ENCODE data around the gene PARM1.

PARM1 gene

DNA sequence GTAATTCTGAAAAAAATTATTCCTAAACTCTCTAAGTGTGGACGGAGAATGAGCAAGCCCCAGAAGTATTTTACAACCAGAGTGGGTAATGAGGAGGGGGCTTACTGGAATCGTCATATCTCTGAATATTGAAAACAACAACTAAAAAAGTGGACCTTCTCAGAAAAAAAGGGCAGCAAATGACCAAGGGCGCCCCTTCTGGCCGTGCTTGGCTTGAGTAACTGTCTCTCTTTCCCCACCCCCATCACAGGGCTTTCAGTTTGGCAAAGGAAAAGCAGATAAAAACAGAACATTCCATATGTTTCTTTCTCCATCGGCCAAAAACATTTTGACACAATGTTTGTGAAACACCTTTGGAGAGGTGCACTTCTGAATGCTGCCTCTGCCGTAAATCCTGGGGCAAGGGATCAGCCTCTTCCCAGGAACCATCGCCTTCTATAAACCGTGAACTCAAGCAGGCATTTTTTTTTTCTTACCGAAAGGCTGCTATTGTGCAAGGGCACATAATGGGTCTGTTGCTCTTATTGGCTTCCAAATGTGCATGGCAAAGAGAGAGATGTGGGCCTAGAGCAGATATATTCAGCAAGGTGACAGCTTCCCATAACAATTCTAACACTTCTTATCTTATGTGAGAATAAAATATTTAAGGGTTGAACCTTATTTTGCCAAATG, 115.4 kb downstream of the PARM1 start:
- Mint-ChIP-seq H3K4me3 (no peak overlapping the region), H3K36me3 (no peaks in the 10 kb centered on the region), H3K9me3 (ENCODE audit: low read depth) (no peaks in the 10 kb centered on the region), H3K27ac (no peak overlapping the region), H3K27me3 (peaks cover 5% of the 10 kb centered on the region), H3K4me1 (ENCODE audit: low read depth) (no peaks in the 10 kb centered on the region)

DNA sequence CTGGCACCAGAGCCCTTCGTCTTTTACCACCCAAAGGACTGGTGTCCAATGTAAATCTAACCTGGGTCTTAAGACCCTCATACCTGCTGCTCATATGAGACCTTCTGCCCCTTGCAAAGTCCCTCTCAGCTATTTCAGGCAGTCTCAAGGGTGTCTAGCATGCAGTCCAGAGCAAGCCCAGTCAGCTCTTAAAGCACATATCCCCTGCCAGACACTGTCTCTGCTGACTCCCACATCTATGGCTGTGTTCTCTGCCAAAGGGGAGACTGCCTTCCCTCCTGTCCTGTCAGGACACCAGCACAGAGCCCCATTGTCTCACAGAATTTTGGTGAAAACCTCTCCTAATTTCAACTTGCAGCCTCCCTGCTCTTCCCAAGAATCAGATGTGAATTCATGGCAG, 118.5 kb downstream of the PARM1 start:
- H3K36me3 Mint-ChIP-seq, result no peaks in the 10 kb centered on the region
- no peaks in the 10 kb centered on the region for H3K9me3 Mint-ChIP-seq (ENCODE audit: low read depth)
- H3K27me3 Mint-ChIP-seq, result peaks cover 5% of the 10 kb centered on the region
- H3K4me3 Mint-ChIP-seq, result no peak overlapping the region
- no peak overlapping the region for H3K27ac Mint-ChIP-seq
- H3K4me1 Mint-ChIP-seq (ENCODE audit: low read depth), result no peaks in the 10 kb centered on the region

DNA sequence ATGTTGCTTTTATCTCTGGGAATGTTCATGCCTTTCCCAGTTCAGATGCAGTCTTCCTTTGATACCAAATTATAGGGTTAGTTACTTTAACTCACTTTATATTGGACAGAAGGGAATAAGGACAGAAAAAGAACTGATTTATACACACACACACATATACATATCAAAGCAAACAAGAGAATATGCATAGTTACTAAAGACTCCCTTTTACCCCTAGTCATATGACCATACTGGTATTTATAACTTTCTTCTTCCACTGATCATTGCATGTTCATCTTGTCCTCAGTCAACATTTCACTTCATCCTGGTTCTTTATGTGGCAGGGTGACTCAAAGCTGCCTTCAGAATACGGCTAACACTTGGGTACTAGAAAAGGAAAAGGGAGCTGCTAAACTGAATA, 120.4 kb downstream of the PARM1 start:
- H3K4me1 Mint-ChIP-seq (ENCODE audit: low read depth), result no peaks in the 10 kb centered on the region
- H3K27ac Mint-ChIP-seq, result no peak overlapping the region
- H3K4me3 Mint-ChIP-seq, result no peak overlapping the region
- no peaks in the 10 kb centered on the region for H3K9me3 Mint-ChIP-seq (ENCODE audit: low read depth)
- H3K27me3 Mint-ChIP-seq, result peaks cover 5% of the 10 kb centered on the region
- no peaks in the 10 kb centered on the region for H3K36me3 Mint-ChIP-seq

DNA sequence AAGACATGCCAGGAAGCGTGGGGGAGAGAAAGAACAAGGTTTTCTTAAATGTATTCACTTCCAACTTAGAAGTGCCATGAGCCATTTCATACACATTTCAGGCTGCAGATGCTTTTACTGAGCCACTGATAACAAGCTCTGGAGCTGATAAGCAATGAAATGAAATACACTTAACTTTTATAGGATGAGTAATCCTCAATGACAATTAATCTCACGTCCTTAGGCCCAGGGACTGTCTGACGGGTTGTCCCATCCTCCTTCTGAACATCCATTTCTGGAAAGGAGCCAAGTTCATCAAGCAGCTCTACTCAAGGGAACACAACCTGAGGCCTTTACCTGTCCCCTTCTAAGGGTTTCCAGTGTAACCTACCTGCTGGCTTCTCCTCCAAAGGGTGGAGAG, 121.2 kb downstream of the PARM1 start:
- no peak overlapping the region for H3K27ac Mint-ChIP-seq
- H3K27me3 Mint-ChIP-seq, result peaks cover 5% of the 10 kb centered on the region
- H3K9me3 Mint-ChIP-seq (ENCODE audit: low read depth), result no peaks in the 10 kb centered on the region
- no peaks in the 10 kb centered on the region for H3K36me3 Mint-ChIP-seq
- no peak overlapping the region for H3K4me3 Mint-ChIP-seq
- H3K4me1 Mint-ChIP-seq (ENCODE audit: low read depth), result no peaks in the 10 kb centered on the region

DNA sequence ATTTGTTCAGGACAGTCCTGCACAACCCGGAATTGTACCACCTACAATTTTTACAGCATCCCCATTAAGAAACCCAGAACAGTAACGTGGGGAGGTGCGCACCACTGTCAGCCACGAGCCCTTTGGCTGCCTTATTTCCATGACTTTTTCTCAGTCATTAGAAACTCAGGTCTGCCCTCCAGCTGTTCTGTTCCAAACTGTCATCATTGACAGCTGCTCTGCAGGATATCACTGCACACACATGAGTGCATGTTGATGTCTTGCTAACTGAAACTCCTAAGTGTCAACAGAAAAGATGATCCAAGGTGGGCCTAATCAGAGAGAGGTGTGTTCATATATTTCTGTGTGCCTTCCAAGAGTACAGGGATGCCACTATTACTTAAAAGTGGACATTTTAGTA, 123.4 kb downstream of the PARM1 start:
- H3K36me3 Mint-ChIP-seq, result no peaks in the 10 kb centered on the region
- no peak overlapping the region for H3K27ac Mint-ChIP-seq
- H3K4me3 Mint-ChIP-seq, result no peak overlapping the region
- H3K27me3 Mint-ChIP-seq, result peaks cover 5% of the 10 kb centered on the region
- no peaks in the 10 kb centered on the region for H3K4me1 Mint-ChIP-seq (ENCODE audit: low read depth)
- H3K9me3 Mint-ChIP-seq (ENCODE audit: low read depth), result no peaks in the 10 kb centered on the region

DNA sequence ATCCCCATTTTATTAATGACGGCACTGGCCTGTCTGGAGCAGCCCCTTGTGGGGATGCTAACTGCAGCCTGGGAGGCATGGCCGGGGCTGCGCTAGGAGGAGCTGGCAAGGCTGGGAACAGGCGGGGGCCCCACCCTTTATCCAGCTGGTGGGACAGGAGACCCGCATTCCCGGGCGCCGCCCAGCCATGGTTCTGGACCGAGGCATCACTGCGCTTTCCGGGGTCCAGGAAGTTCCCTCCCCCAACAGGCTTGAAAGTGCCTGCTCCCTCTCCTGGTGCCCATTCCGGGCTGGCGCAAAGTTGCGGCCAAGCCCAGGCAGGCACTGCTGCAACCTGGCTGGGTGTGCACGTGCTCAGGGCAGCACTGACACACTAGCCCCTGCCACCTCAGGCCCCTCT, 124.5 kb downstream of the PARM1 start:
- Mint-ChIP-seq H3K36me3 (no peaks in the 10 kb centered on the region), H3K9me3 (ENCODE audit: low read depth) (no peaks in the 10 kb centered on the region), H3K27me3 (no peaks in the 10 kb centered on the region), H3K27ac (no peak overlapping the region), H3K4me1 (ENCODE audit: low read depth) (no peaks in the 10 kb centered on the region), H3K4me3 (no peak overlapping the region)

DNA sequence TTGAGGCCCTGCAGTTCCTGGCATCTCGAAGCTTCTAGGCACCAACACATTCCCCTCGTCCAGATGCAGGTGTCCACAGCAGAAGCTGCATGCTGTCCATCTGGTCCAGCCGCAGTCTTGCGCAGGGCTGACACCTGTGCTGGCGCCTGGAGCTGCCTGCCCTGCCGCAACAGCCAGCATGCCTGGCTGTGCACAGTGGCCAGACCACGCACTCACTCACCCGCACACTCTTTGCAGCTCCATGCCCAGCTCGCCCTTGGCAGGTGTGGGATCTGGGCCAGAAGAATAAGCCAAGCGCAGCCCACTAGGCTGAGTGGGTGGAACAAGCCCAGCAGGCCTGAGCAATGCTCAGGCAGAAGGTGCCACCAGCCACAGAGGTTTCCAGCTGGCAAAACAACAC, 125.6 kb downstream of the PARM1 start:
- no peaks in the 10 kb centered on the region for H3K4me1 Mint-ChIP-seq (ENCODE audit: low read depth)
- H3K27me3 Mint-ChIP-seq, result peaks cover 1% of the 10 kb centered on the region
- no peaks in the 10 kb centered on the region for H3K36me3 Mint-ChIP-seq
- H3K4me3 Mint-ChIP-seq, result no peak overlapping the region
- H3K27ac Mint-ChIP-seq, result no peak overlapping the region
- no peaks in the 10 kb centered on the region for H3K9me3 Mint-ChIP-seq (ENCODE audit: low read depth)

DNA sequence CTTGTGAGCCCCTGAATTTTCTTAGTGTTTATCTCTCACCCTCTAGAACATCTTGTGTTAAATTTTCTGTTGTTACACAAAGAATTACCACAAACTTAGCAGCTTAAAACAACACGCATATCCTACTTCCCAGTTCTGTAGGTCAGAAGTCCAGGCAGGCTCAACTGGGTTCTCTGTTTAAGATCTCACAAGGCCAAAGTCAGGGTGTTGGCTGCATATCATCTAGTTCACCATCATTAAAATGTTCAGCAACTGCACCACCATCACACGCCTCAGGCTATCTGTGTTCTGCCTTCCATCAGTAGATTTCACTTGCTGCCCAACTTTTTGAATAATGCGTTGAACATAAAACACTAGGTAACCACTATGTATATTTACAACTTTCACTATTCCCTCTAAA, 130.5 kb downstream of the PARM1 start:
- Mint-ChIP-seq H3K4me3 (no peak overlapping the region), H3K27ac (no peak overlapping the region), H3K36me3 (no peaks in the 10 kb centered on the region), H3K27me3 (peaks cover 1% of the 10 kb centered on the region), H3K9me3 (ENCODE audit: low read depth) (no peaks in the 10 kb centered on the region), H3K4me1 (ENCODE audit: low read depth) (no peaks in the 10 kb centered on the region)

DNA sequence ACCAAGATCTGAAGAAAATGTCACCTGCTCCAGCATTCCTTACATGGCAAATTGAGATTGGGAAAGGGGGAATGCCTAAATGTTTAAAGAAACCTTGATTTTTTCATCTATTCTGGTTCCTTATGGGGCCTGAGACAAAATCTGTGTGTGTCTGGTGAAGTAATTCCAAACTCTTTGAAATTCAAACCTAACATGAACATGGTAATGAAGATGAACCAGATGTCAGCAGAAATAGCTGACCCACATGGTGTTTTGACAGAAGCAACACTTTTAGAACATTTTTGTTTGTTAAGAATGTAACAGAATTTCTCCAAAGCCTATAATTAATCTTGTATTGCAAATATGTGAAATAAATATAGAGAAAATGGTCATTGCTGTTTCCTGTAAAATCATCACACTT, 133.0 kb downstream of the PARM1 start:
- H3K4me1 Mint-ChIP-seq (ENCODE audit: low read depth), result no peaks in the 10 kb centered on the region
- peaks cover 1% of the 10 kb centered on the region for H3K27me3 Mint-ChIP-seq
- H3K36me3 Mint-ChIP-seq, result no peaks in the 10 kb centered on the region
- H3K4me3 Mint-ChIP-seq, result no peak overlapping the region
- H3K27ac Mint-ChIP-seq, result no peak overlapping the region
- H3K9me3 Mint-ChIP-seq (ENCODE audit: low read depth), result no peaks in the 10 kb centered on the region

DNA sequence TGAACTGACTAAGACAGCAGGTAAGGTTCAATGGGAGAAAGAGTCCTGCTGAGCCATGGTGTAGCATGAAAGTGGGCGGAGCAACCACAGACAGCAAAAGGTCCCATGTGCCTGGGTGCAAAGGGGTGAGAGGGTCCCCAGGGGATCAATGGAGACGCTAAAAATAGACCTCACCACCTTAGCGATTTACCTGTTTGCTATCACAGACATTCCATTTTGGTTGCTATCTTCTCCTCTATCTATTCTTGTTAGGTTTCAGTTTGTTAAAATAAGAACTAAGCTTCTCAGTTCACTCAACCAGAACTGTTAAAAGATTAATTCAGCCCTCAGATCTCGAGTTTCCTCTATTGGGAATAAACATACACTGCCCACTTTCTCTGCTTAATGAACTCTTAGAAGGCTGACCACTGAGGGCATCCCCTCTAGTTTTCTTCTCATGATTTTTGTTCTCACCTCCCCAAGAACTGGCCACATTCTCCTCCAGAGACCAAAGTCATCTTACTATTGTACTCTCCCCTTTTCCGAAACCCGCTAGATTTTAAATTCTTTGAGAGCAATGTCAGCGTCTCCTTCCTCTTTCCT, 136.7 kb downstream of the PARM1 start:
- Mint-ChIP-seq H3K36me3 (no peaks in the 10 kb centered on the region), H3K9me3 (ENCODE audit: low read depth) (no peaks in the 10 kb centered on the region), H3K27ac (no peak overlapping the region), H3K4me1 (ENCODE audit: low read depth) (no peaks in the 10 kb centered on the region), H3K4me3 (no peak overlapping the region), H3K27me3 (no peaks in the 10 kb centered on the region)

DNA sequence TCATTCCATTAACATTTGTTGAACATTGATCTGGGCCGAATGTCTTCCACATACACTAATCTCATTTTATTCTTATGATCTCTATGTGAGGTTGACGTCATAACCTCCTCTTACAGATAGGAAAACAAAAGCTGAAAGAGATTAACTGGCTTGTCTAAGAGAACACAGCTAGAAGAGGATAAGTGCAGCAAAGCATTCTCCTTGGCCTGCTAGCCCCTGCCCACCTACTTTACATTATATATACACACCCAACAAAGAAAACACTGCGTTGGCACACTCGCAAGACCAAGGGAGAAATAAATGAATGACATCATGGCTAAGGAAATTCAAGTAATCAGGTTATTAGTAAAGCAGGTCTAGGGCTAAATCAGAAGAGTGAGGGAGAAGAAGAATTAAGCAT, 138.4 kb downstream of the PARM1 start:
- H3K36me3 Mint-ChIP-seq, result no peaks in the 10 kb centered on the region
- H3K9me3 Mint-ChIP-seq (ENCODE audit: low read depth), result no peaks in the 10 kb centered on the region
- H3K27me3 Mint-ChIP-seq, result no peaks in the 10 kb centered on the region
- H3K4me3 Mint-ChIP-seq, result no peak overlapping the region
- H3K4me1 Mint-ChIP-seq (ENCODE audit: low read depth), result no peaks in the 10 kb centered on the region
- H3K27ac Mint-ChIP-seq, result no peak overlapping the region

DNA sequence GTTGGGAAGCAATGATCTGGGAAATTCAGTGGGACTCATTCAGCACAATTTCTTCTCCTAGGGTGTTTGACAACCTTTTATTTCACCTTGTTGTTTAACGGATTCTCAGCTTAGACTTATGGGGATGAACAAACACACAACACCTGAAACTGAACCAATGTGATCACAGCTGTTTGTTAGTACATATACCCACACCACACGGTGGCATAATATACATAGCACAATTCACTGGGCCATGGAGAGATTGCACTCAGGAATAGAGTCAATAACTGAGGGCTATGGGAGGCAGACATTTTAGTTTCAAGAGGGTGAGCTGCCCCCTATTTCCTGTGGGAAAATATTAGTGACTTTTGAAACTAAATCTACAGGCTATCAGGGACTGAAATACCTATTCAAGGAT, 148.0 kb downstream of the PARM1 start:
- H3K27me3 Mint-ChIP-seq, result peaks cover 6% of the 10 kb centered on the region
- H3K27ac Mint-ChIP-seq, result no peak overlapping the region
- no peaks in the 10 kb centered on the region for H3K36me3 Mint-ChIP-seq

DNA sequence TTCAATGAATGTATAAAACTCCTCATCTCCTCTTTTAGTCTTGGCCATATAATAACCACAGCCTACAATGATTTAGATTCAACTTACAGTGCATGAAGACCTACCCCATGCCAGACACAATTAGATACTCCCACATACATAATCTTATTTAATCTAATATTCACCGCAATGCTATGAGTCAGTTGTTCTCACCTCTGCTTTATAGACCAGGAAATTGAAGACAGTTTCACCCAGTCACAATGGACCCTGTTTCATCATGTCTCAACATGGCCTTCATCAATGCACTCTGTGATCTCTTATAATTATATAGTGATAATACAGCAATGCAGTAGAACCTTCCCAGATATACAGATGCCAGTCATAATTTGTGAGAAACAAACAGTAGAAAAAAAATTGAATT, 148.6 kb downstream of the PARM1 start:
- H3K36me3 Mint-ChIP-seq, result no peaks in the 10 kb centered on the region
- H3K27ac Mint-ChIP-seq, result no peak overlapping the region
- no peaks in the 10 kb centered on the region for H3K4me1 Mint-ChIP-seq (ENCODE audit: low read depth)
- H3K27me3 Mint-ChIP-seq, result peaks cover 6% of the 10 kb centered on the region
- H3K4me3 Mint-ChIP-seq, result no peak overlapping the region
- H3K9me3 Mint-ChIP-seq (ENCODE audit: low read depth), result no peaks in the 10 kb centered on the region

More for the DNA sequence above, 148.0 kb downstream of the PARM1 start:
- Mint-ChIP-seq H3K4me3 (no peak overlapping the region), H3K9me3 (ENCODE audit: low read depth) (no peaks in the 10 kb centered on the region), H3K4me1 (ENCODE audit: low read depth) (no peaks in the 10 kb centered on the region)

DNA sequence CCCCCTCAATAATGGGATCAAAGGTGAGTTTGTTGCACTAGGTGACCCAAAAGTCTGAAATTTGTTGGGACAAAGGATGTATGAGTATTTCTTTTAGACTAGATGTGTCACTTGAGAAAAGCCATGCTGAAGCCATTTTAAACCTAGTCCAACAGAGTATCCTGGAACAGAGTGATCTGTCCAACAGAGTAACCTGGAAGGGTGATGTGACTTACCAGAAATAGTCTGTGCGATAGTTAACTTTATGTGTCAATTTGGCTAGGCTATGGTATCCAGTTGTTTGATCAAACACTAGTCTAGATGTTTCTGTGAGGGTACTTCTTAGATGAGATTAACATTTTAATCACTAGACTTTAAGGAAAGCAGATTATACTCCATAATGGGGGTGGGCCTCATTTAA, 154.5 kb downstream of the PARM1 start:
- Mint-ChIP-seq H3K4me3 (no peak overlapping the region), H3K27me3 (no peaks in the 10 kb centered on the region), H3K9me3 (ENCODE audit: low read depth) (no peaks in the 10 kb centered on the region), H3K36me3 (no peaks in the 10 kb centered on the region), H3K27ac (no peak overlapping the region), H3K4me1 (ENCODE audit: low read depth) (no peaks in the 10 kb centered on the region)

DNA sequence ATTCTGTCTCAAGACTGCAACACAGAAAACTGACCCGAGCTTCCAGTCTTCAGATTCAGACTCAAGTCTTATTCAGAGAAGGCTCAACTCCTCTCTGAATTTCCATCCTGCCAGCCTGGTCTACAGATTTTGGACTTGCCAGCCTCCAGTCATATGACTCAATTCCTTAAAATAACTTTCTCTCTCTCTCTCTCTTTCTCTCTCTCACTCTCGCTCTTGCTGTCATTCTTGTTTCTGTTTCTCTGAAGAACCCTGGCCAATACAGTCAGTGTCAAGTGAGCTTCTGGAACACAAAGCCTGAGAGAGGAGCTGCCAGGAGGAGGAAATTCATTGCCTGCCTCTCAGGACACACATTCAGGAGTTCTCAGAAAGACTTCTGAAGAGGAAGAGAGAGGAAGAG, 154.9 kb downstream of the PARM1 start:
- Mint-ChIP-seq H3K36me3 (no peaks in the 10 kb centered on the region), H3K4me3 (no peak overlapping the region), H3K27ac (no peak overlapping the region)

DNA sequence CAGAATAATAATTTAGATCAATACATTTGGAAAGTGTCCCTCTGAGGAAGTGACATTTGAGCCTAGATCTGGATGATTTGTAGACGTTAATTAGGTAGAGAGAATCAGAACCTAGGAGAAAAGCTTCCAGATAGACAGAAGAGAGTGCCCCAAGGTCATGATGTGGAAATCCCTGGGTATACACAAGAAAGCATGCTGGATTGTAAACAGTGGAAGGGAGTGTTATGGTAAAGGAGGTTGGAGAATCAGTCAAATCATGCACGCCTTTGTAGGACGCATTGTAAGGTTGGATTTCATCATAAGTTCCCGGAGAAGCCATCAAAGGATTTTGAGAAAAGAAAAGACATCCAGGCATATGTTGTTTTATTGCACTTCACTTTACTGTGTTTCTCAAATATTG, 156.3 kb downstream of the PARM1 start:
- no peaks in the 10 kb centered on the region for H3K27me3 Mint-ChIP-seq
- H3K4me1 Mint-ChIP-seq (ENCODE audit: low read depth), result no peaks in the 10 kb centered on the region
- H3K27ac Mint-ChIP-seq, result no peak overlapping the region
- H3K4me3 Mint-ChIP-seq, result no peak overlapping the region
- no peaks in the 10 kb centered on the region for H3K9me3 Mint-ChIP-seq (ENCODE audit: low read depth)
- no peaks in the 10 kb centered on the region for H3K36me3 Mint-ChIP-seq

More for the DNA sequence above, 154.9 kb downstream of the PARM1 start:
- Mint-ChIP-seq H3K27me3 (no peaks in the 10 kb centered on the region), H3K4me1 (ENCODE audit: low read depth) (no peaks in the 10 kb centered on the region), H3K9me3 (ENCODE audit: low read depth) (no peaks in the 10 kb centered on the region)
